Stimulated activated CD4-positive, alpha-beta T cell treated with anti-CD3 and anti-CD28 coated beads, TNF-alpha, amount 100 ng/mL, for 1 hour (primary cell): ENCODE measurements around the gene AMER1.

Source experiments
- DNase-seq, 3 donors: peaks; one replicate each; pipeline ENCODE4 v3.0.0-alpha.2; 2020; ENCODE audit warnings: low read depth in 3 of 3, low spot score in 1 of 3

The AMER1 gene

DNA sequence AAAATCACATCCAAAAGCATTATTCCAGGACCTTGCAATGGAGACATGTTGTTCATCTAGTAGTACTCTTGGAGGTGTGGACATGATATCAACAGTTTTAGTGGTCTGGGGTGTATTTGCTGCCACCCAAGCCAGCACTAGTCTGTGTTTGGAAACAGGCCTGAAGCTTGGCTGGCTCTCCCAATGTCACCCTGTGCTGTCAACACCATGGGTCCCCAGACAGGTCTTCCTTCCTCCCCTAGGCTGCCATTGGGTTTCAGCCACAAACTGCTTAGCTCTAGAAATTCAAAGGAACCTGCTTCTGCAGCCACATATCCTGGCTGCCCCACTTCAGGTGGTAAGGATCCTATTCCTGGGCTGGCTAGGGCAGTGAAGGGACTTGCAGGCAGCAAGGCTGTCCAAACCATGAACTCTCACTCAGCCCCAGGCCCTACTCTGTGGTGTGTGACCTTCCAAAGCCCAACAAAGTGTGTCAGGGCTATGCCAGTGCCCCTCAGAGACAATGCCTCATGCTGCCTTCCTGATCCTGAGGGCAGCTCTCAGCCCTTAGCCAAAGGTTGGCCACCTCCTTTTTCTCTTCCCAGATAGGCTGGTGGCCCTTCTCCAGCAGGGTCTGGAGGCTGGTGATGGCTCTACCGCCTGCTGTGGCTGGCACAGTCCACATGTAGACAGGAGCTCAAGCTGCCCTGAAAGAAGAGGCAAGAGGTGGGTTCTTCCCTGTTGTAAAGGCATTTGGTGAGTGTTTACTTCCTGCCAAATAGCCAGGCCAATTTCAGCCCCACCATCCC is 18.3 kb downstream of the AMER1 start:
- DNase-seq, result no peak

DNA sequence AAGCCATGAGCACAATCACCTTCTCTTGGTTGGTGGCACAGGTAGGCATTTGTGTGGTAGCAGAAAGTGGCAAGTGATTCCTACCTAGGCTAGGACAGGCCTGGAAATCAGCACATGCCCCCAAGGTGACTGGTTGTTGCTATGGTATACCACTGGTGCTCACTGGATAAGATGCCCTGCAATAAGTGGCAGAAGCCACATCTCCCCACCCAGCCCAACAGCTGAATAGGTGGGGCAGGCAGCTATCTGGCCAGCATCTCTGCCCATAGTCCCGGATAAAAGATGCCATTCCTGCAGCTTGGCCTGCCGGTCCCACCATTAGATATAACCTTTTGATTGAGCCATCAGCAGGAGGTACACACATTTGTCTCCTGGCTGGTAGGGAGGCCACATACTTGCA is 21.1 kb downstream of the AMER1 start:
- DNase-seq, result no peak

DNA sequence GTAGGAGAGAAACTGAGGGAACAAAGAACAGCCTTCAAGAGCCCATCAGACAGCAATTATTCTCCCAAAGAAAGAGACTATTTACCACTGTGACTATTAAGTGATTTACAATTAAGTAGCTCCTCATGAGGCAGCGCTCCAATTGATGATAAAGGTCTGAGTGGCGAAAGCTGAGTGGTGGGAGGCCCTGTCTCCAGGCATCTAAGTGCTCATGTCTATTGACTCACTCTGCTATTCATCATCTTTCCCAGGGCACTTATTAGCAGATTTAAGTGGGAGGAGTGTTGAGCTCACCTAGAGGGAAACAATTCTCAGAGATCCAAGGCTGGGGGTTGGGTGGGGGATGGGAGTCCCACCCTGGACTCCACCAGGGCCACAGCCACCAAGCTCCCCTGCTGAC is 23.3 kb downstream of the AMER1 start:
- DNase-seq, result no peak

DNA sequence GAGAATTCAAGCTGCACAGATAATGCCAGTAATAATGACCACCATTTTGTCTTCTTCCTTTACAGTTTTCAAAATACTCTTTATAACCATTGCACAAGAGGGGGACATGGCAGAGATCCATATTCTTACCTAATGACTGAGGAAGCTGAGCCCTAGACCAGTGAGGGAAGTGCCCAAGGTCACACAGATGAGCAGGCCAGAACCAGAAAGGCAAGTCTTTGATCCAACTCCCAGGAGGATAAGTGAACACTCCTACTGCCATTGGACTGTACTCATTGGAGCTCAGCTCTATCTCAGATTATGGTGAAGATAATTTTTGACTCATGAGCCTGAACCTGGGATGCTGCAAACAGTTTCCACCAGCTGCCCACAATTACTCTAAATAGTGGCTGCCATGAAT is 28.6 kb downstream of the AMER1 start:
- DNase-seq, result no peak

- DNase-seq, result no peak
These were observed 35.5 kb downstream of the AMER1 start for GRCh38 chrX:64169988-64170387.

GRCh38 chrX:64152857-64153256 is 52.7 kb downstream of the AMER1 start:
- no peak for DNase-seq

- DNase-seq, result no peak
These were observed 53.6 kb downstream of the AMER1 start for GRCh38 chrX:64151911-64152310.

- no peak for DNase-seq
These were observed 54.7 kb downstream of the AMER1 start for GRCh38 chrX:64150775-64151174.
